K562 (cell line): ENCODE results near the gene TOX2. TPM values are rescaled to one million over a fixed set of nuclear protein-coding genes. Genes with fewer than 3 reads are reported as not detected.

ENCODE experiments used
- BACH1 ChIP-seq: fragments of 200-800 bp; sonication (Bioruptor generic); IDR thresholded peaks from 2 replicates; pipeline ENCODE4 v1.6.1; 2016; ENCODE audit warnings: missing genetic modification characterization, missing compliant biosample characterization
- CAMTA2 ChIP-seq: fragments of 250-450 bp; sonication (Bioruptor Pico); conservative IDR thresholded peaks from 2 replicates; pipeline ENCODE4 v1.5.1; 2022
- CBFB ChIP-seq: sonication (generic); formaldehyde crosslinking; IDR thresholded peaks from 2 replicates; pipeline ENCODE4 v1.4.0; 2020; ENCODE audit warnings: mild to moderate bottlenecking, missing genetic modification reagents
- CCNT2 ChIP-seq: IDR thresholded peaks from 2 replicates; pipeline ENCODE4 v1.6.1; 2011; ENCODE audit warnings: borderline replicate concordance, low read depth, mild to moderate bottlenecking, moderate library complexity, mixed read lengths, low read length; ENCODE audit not compliant: insufficient read length; ENCODE audit errors: extremely low read depth
- ESRRA ChIP-seq: fragments of 450-650 bp; IDR thresholded peaks from 2 replicates; pipeline ENCODE4 v1.6.1; 2014; ENCODE audit warnings: low read depth, mild to moderate bottlenecking, moderate library complexity, borderline replicate concordance
- GMEB1 ChIP-seq: fragments of 250-450 bp; sonication (Bioruptor Pico); IDR thresholded peaks from 2 replicates; pipeline ENCODE4 v1.4.0; 2020; ENCODE audit warnings: mild to moderate bottlenecking
- GTF3C2 ChIP-seq: IDR thresholded peaks from 3 replicates; pipeline ENCODE4 v1.6.1; 2011; ENCODE audit warnings: borderline replicate concordance, mild to moderate bottlenecking, moderate library complexity; ENCODE audit not compliant: insufficient read length; ENCODE audit errors: extremely low read depth
- HCFC1 ChIP-seq: IDR thresholded peaks from 2 replicates; pipeline ENCODE4 v1.6.1; 2012; ENCODE audit warnings: low read depth, low read length, improper control_type of control experiment
- HDAC2 ChIP-seq: fragments of 450-650 bp; IDR thresholded peaks from 2 replicates; pipeline ENCODE4 v1.6.1; 2016; ENCODE audit warnings: mild to moderate bottlenecking
- MAX ChIP-seq: sonication (generic); formaldehyde crosslinking; IDR thresholded peaks from 2 replicates; pipeline ENCODE4 v1.9.0; 2022; ENCODE audit warnings: mild to moderate bottlenecking, missing genetic modification reagents
- NKRF ChIP-seq: fragments of 450-650 bp; IDR thresholded peaks from 2 replicates; pipeline ENCODE4 v1.6.1; 2016; ENCODE audit warnings: borderline replicate concordance
- NONO ChIP-seq, 2 experiments: fragments of 200-400 bp in 1 of 2; fragments of 450-650 bp in 1 of 2; formaldehyde crosslinking in 1 of 2; IDR thresholded peaks; 2 replicates each; pipeline ENCODE4 v1.6.1; 2017; ENCODE audit warnings: low read depth in 2 of 2, mild to moderate bottlenecking in 2 of 2, moderate library complexity in 2 of 2, low read length in 1 of 2
- PKNOX1 ChIP-seq: fragments of 450-650 bp; IDR thresholded peaks from 2 replicates; pipeline ENCODE4 v1.6.1; 2016
- RNF2 ChIP-seq: sonication (generic); IDR thresholded peaks from 2 replicates; pipeline ENCODE4 v1.6.1; 2016
- RUNX1 ChIP-seq: sonication (generic); IDR thresholded peaks from 2 replicates; pipeline ENCODE4 v1.6.1; 2016; ENCODE audit warnings: antibody characterized with exemption, low read depth
- SRSF9 ChIP-seq: fragments of 200-400 bp; formaldehyde crosslinking; IDR thresholded peaks from 2 replicates; pipeline ENCODE4 v1.6.1; 2017; ENCODE audit warnings: low read depth, low read length, borderline replicate concordance
- STAG1 ChIP-seq: sonication (generic); formaldehyde crosslinking; IDR thresholded peaks from 2 replicates; pipeline ENCODE4 v1.5.0; 2020; ENCODE audit warnings: missing genetic modification reagents, borderline replicate concordance
- TAL1 ChIP-seq: fragments of 450-650 bp; IDR thresholded peaks from 2 replicates; pipeline ENCODE4 v1.6.1; 2016; ENCODE audit warnings: mild to moderate bottlenecking
- ZBTB7A ChIP-seq: IDR thresholded peaks from 2 replicates; pipeline ENCODE4 v1.6.1; 2011; ENCODE audit warnings: low read depth, mild to moderate bottlenecking, low read length, moderate library complexity, borderline replicate concordance; ENCODE audit not compliant: control insufficient read depth
- ZNF175 ChIP-seq: fragments of 200-800 bp; sonication (Bioruptor generic); IDR thresholded peaks from 2 replicates; pipeline ENCODE4 v1.6.1; 2016; ENCODE audit warnings: low read depth, mild to moderate bottlenecking, missing genetic modification characterization, missing compliant biosample characterization
- ZNF561 ChIP-seq: fragments of 450-650 bp; formaldehyde crosslinking; conservative IDR thresholded peaks from 2 replicates; pipeline ENCODE4 v1.4.0; 2020; ENCODE audit warnings: mild to moderate bottlenecking, moderate library complexity
- polyA plus RNA-seq, 8 experiments: library from polyadenylated mRNA; depleted of rRNA in 4 of 8; stranded (reverse) in 5 of 8; unstranded in 3 of 8; fragments of >200 nt; fragmentation: Nextera tagmentation in 2 of 8; fragmentation: Illumina TruSeq in 1 of 8; extraction: Ambion mirVana in 2 of 8; extraction: Trizol in 1 of 8; gene quantifications; 2 replicates each; pipeline versions ENCODE4 v1.2.1 to v1.2.3, GENCODE V29; 2011 to 2014; ENCODE audit warnings: inconsistent platforms in 1 of 8, missing spikeins in 1 of 8
- total RNA-seq, 7 experiments: library from RNA; depleted of rRNA in 6 of 7; stranded (reverse); fragments of >200 nt in 6 of 7; fragmentation: Illumina TruSeq in 2 of 7; extraction: Trizol in 2 of 7; gene quantifications; 2 replicates each; pipeline versions ENCODE4 v1.2.1 to v1.2.3, GENCODE V29; 2011 to 2021; ENCODE audit warnings: low replicate concordance in 1 of 7

Gene TOX2
- total and polyA plus RNA-seq, 9 of the 15 experiments (the other 6 are each of a cell fraction or from before 2014, with no cell fraction given), result not detected

- TF ChIP-seq HDAC2 (peak; percentile 68; the same call in 1 of the 2 replicates), CCNT2 (peak; percentile 93), RUNX1 (no peak), ZNF561 (CRISPR knock-in tag) (no peak), GTF3C2 (no peak), SRSF9 (no peak), ZNF175 (peak; percentile 90), TAL1 (peak; percentile 97), NKRF (no peak), BACH1 (tag) (no peak), RNF2 (no peak), HCFC1 (no peak), PKNOX1 (no peak), GMEB1 (CRISPR knock-in tag) (no peak), CBFB (CRISPR knock-in tag) (no peak), MAX (CRISPR knock-in tag) (no peak), ESRRA (no peak), STAG1 (CRISPR knock-in tag) (no peak), ZBTB7A (no peak), CAMTA2 (CRISPR knock-in tag) (no peak), NONO (IDR thresholded peaks at IDR 0.05; ENCODE audit: low read depth in 2 of 2, low read length in 1 of 2) (no peak)
Measured at GRCh38 chr20:44010162-44010704, 95.6 kb downstream of the TOX2 start (continued).
